ENCODE measurements around the gene GLS. TPM values are rescaled to one million over a fixed set of nuclear protein-coding genes. Genes with fewer than 3 reads are reported as not detected.
A peak's percentile ranks its signal among the peaks of the same experiment; 100 is the strongest.

The GLS gene
- total and polyA plus RNA-seq, 2 of the 13 experiments (the other 11 are each of a cell fraction or from before 2014, with no cell fraction given) = 78.6 to 183 TPM

DNA sequence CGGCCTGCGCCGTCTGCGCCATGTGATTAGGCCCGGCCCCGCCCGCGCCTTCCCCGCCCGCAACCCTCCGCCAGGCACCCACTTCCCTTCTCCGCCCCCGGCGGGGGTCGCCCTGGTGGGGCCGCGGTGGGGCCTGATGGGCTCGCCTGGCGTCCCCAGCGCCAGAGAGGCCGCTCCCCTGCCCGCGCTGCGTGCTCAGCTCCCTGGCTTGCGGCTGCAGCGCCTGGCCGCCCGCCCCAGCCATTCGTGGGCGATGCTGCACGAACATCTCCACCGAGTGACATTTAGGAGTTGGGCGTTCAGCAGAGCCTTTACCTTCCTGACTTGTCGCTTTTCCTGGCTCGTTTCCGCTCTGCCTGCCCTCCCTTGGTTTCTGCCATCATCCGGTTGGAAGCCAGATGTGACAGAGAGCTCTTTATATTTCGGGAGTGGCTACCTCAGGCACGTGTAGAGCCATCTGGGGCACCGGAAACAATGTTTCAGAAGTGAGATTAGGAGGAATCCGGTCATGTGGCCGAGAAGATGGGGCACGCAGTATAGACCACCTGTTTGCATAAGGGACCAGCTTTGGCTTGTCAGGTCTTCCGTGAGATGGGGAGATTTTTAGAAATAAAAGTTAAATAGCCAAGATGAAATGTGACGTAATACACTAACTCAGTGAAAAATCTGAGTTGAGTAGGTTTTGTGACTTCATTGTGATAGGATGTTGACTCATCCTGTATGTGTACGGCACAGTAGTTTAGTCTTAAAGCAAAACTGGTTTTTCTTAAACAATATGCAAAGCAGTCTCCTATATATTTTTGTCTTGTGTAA is 1.2 kb downstream of the GLS start (continued):
- TF ChIP-seq, protein P1, sequence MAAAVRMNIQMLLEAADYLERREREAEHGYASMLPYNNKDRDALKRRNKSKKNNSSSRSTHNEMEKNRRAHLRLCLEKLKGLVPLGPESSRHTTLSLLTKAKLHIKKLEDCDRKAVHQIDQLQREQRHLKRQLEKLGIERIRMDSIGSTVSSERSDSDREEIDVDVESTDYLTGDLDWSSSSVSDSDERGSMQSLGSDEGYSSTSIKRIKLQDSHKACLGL (CRISPR knock-in tag; IDR thresholded peaks at IDR 0.05) = no peak; the same call in 1 of the 2 replicates
- TF ChIP-seq ZNF670 (CRISPR knock-in tag; IDR thresholded peaks at IDR 0.05; ENCODE audit: borderline replicate concordance) (no peak), ZNF557 (CRISPR knock-in tag; IDR thresholded peaks at IDR 0.05) (0 out of 2 replicates have a peak, but pooled peaks have one; percentile 35), ZNF296 (CRISPR knock-in tag; conservative IDR thresholded peaks at IDR 0.05) (no peak), ZFP36 (IDR thresholded peaks at IDR 0.05; ENCODE audit: borderline replicate concordance, low read depth, low read length, partially characterized antibody) (no peak), NFE2 (CRISPR knock-in tag; IDR thresholded peaks at IDR 0.05) (no peak), CCAR2 (optimal IDR thresholded peaks at IDR 0.05; ENCODE audit: low read depth, low read length) (no peak), DR1 (CRISPR knock-in tag; IDR thresholded peaks at IDR 0.05) (peak; percentile 58; the same call in 1 of the 2 replicates), KDM5B (CRISPR knock-in tag; IDR thresholded peaks at IDR 0.05; ENCODE audit: borderline replicate concordance) (peak; percentile 75; the same call in 1 of the 2 replicates), STAG1 (CRISPR knock-in tag; IDR thresholded peaks at IDR 0.05) (no peak), LCORL (IDR thresholded peaks at IDR 0.05) (no peak), LCORL (CRISPR knock-in tag; IDR thresholded peaks at IDR 0.05) (peak; percentile 41; the same call in 1 of the 2 replicates), HOXA9 (CRISPR knock-in tag; IDR thresholded peaks at IDR 0.05; ENCODE audit: borderline replicate concordance) (peak; percentile 90; the same call in 1 of the 2 replicates), FOXK2 (IDR thresholded peaks at IDR 0.05) (no peak), ZNF790 (CRISPR knock-in tag; IDR thresholded peaks at IDR 0.05; ENCODE audit: borderline replicate concordance) (0 out of 2 replicates have a peak, but pooled peaks have one; percentile 4), HNRNPL (IDR thresholded peaks at IDR 0.05; ENCODE audit: low read depth, low read length) (no peak), ATF7-NPFF (CRISPR knock-in tag; IDR thresholded peaks at IDR 0.05; ENCODE audit: low read depth) (peak; percentile 61; the same call in 1 of the 2 replicates), ZNF746 (CRISPR knock-in tag; IDR thresholded peaks at IDR 0.05) (no peak), ZBTB42 (CRISPR knock-in tag; IDR thresholded peaks at IDR 0.05) (no peak; the same call in 1 of the 2 replicates), ZNF883 (CRISPR knock-in tag; IDR thresholded peaks at IDR 0.05; ENCODE audit: not compliant biosample characterization) (peak; percentile 55), ZNF24 (IDR thresholded peaks at IDR 0.05) (no peak), PRMT3 (CRISPR knock-in tag; IDR thresholded peaks at IDR 0.05; ENCODE audit: borderline replicate concordance, low read depth) (no peak)
- TF ChIP-seq, protein P2, sequence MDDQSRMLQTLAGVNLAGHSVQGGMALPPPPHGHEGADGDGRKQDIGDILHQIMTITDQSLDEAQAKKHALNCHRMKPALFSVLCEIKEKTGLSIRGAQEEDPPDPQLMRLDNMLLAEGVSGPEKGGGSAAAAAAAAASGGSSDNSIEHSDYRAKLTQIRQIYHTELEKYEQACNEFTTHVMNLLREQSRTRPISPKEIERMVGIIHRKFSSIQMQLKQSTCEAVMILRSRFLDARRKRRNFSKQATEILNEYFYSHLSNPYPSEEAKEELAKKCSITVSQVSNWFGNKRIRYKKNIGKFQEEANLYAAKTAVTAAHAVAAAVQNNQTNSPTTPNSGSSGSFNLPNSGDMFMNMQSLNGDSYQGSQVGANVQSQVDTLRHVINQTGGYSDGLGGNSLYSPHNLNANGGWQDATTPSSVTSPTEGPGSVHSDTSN (CRISPR knock-in tag; IDR thresholded peaks at IDR 0.05; ENCODE audit: borderline replicate concordance) = peak; percentile 66; the same call in 1 of the 2 replicates
- TF ChIP-seq, protein P3, sequence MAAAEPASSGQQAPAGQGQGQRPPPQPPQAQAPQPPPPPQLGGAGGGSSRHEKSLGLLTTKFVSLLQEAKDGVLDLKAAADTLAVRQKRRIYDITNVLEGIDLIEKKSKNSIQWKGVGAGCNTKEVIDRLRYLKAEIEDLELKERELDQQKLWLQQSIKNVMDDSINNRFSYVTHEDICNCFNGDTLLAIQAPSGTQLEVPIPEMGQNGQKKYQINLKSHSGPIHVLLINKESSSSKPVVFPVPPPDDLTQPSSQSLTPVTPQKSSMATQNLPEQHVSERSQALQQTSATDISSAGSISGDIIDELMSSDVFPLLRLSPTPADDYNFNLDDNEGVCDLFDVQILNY (CRISPR knock-in tag; conservative IDR thresholded peaks at IDR 0.05) = no peak
- TF ChIP-seq, protein P4, sequence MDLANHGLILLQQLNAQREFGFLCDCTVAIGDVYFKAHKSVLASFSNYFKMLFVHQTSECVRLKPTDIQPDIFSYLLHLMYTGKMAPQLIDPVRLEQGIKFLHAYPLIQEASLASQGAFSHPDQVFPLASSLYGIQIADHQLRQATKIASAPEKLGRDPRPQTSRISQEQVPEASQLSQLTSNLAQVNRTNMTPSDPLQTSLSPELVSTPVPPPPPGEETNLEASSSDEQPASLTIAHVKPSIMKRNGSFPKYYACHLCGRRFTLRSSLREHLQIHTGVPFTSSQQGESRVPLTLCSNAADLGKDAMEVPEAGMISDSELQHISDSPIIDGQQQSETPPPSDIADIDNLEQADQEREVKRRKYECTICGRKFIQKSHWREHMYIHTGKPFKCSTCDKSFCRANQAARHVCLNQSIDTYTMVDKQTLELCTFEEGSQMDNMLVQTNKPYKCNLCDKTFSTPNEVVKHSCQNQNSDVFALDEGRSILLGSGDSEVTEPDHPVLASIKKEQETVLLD (CRISPR knock-in tag; IDR thresholded peaks at IDR 0.05; ENCODE audit: low read depth) = peak; percentile 49; the same call in 1 of the 2 replicates

All from HepG2 (cell line).